Measurements from ENCODE around the gene MLX. TPM values are rescaled to one million over a fixed set of nuclear protein-coding genes. Genes with fewer than 3 reads are reported as not detected.

MLX gene
- total and polyA plus RNA-seq, 2 of the 8 experiments (the other 6 are each of a cell fraction or from before 2014, with no cell fraction given): 27.0 to 27.5 TPM

- Histone ChIP-seq H3K18ac (ENCODE audit: extremely low read depth, low read length) (no peak overlapping the region), H3K4ac (replicated peaks; ENCODE audit: insufficient read length, low read depth, low read length) (no peak overlapping the region), H4K91ac (replicated peaks; ENCODE audit: insufficient read length, low read length) (no peak overlapping the region), H4K20me1 (replicated peaks in 1 of 2; ENCODE audit: control insufficient read depth in 1 of 2, insufficient read depth in 2 of 2, low read length in 2 of 2) (peaks cover 2 to 7% of the 10 kb centered on the region in 2 experiments), H2BK120ac (replicated peaks; ENCODE audit: low read depth, low read length) (no peak overlapping the region), H3K23me2 (ENCODE audit: low read depth, low read length) (no peaks in the 10 kb centered on the region), H3K56ac (replicated peaks; ENCODE audit: insufficient read length, low read depth, low read length) (no peak overlapping the region), H3K4me2 (ENCODE audit: insufficient read depth in 1 of 2, low read depth in 2 of 2, low read length in 2 of 2) (no peak overlapping the region), H3K9me3 (ENCODE audit: insufficient read depth in 2 of 2, low read depth in 1 of 2, low read length in 1 of 2) (no peaks in the 10 kb centered on the region), H3K27me3 (replicated peaks in 1 of 4; ENCODE audit: control insufficient read depth in 3 of 4, extremely low read depth in 1 of 4, insufficient read depth in 3 of 4, low read length in 3 of 4) (no peaks in the 10 kb centered on the region; a peak in 4 of 7 replicates), H2AK5ac (ENCODE audit: low read depth, low read length) (no peak overlapping the region), H3K36me3 (ENCODE audit: control insufficient read depth in 2 of 4, insufficient read depth in 4 of 4, low read length in 3 of 4) (peaks cover 4 to 13% (median 5%) of the 10 kb centered on the region in 4 experiments; a peak in 5 of 8 replicates), H4K5ac (ENCODE audit: insufficient read length, low read depth, low read length) (no peak overlapping the region), H3K14ac (ENCODE audit: insufficient read length) (no peak overlapping the region), H2BK15ac (ENCODE audit: low read length) (no peak overlapping the region), H2BK20ac (ENCODE audit: low read length) (no peak overlapping the region), H3K23ac (ENCODE audit: insufficient read length) (no peak overlapping the region), H3K79me1 (ENCODE audit: low read depth, low read length) (no peaks in the 10 kb centered on the region), H2AFZ (ENCODE audit: low read length) (no peak overlapping the region), H3K9ac (replicated peaks in 1 of 4; ENCODE audit: extremely low read depth in 1 of 4, low read depth in 3 of 4, low read length in 3 of 4) (no peak overlapping the region), H4K8ac (ENCODE audit: extremely low read depth, insufficient read depth, low read length) (no peak overlapping the region), H3K27ac (ENCODE audit: low read depth, low read length) (no peak overlapping the region), H3K79me2 (ENCODE audit: control insufficient read depth in 1 of 2, insufficient read depth in 2 of 2, low read length in 2 of 2) (no peaks in the 10 kb centered on the region), H2BK12ac (ENCODE audit: low read depth, low read length) (no peak overlapping the region), H3K4me3 (ENCODE audit: extremely low read depth in 1 of 4, insufficient read depth in 2 of 4, low read depth in 3 of 4, low read length in 4 of 4) (no peak overlapping the region), H2BK5ac (ENCODE audit: low read depth, low read length) (no peak overlapping the region), H3K4me1 (replicated peaks in 1 of 4; ENCODE audit: control insufficient read depth in 3 of 4, insufficient read depth in 4 of 4, low read length in 3 of 4) (peaks cover 6 to 18% (median 15%) of the 10 kb centered on the region in 4 experiments)
- ChIA-PET POLR2A (ENCODE audit: partially characterized antibody) (interaction anchor here (1.1 kb wide), 1 partner anchor 95 kb away, joined by 5 read pairs; the partner anchor contains the start of gene CAVIN1), CTCF (ENCODE audit: partially characterized antibody) (interaction anchor here (0.7 to 5.8 kb wide), 35 partner anchors 9 to 382 kb away, joined by 3 to 69 read pairs (median 4); partner anchors contain the start of genes CAVIN1 and NAGLU)
- whole genome bisulfite sequencing, 2 experiments (ENCODE audit: extremely low coverage in 1 of 2, insufficient coverage in 1 of 2, insufficient read length in 1 of 2, insufficient replicate concordance in 2 of 2, low coverage in 1 of 2, low lambda C conversion rate in 2 of 2, missing lambda C conversion rate in 1 of 2): 28% methylated on average over 9 of the region's 9 CpGs; no CpG with 5 or more reads in 1 of the 2 experiments
- DNase-seq (ENCODE audit: low read depth in 1 of 2, low spot score in 2 of 2): peak; percentile 54 to 96
- FAIRE-seq: no peak
- TF ChIP-seq EGR1 (IDR thresholded peaks at IDR 0.05; ENCODE audit: borderline replicate concordance, low read depth, low read length) (no peak), CBX5 (IDR thresholded peaks at IDR 0.05; ENCODE audit: low read depth, low read length) (no peak), CTCF (IDR thresholded peaks at IDR 0.05; ENCODE audit: control extremely low read depth in 1 of 3, insufficient read depth in 1 of 3, low read depth in 1 of 3, low read length in 3 of 3) (peak; percentile 92 to 99 (median 99)), SIN3A (conservative IDR thresholded peaks at IDR 0.05 in 1 of 2, IDR thresholded peaks at IDR 0.05 in 1 of 2; ENCODE audit: low read depth in 1 of 2, low read length in 2 of 2) (0 out of 4 replicates have a peak, but pooled peaks of 1 of the 2 experiments have one; percentile 30), ASH2L (IDR thresholded peaks at IDR 0.05; ENCODE audit: low read length) (no peak), HDAC2 (IDR thresholded peaks at IDR 0.05; ENCODE audit: borderline replicate concordance in 1 of 2, low read depth in 2 of 2, low read length in 2 of 2) (no peak), SIRT6 (IDR thresholded peaks at IDR 0.05; ENCODE audit: low read length) (no peak), RAD21 (IDR thresholded peaks at IDR 0.05 in 1 of 2, conservative IDR thresholded peaks at IDR 0.05 in 1 of 2; ENCODE audit: low read depth in 2 of 2, low read length in 2 of 2) (peak; percentile 71 to 73), TAF1 (IDR thresholded peaks at IDR 0.05; ENCODE audit: low read depth, low read length) (0 out of 2 replicates have a peak, but pooled peaks have one; percentile 14), ZNF274 (IDR thresholded peaks at IDR 0.05; ENCODE audit: borderline replicate concordance, extremely low read depth, low read length) (no peak)
Observed at GRCh38 chr17:42517516-42517915, 49.4 kb upstream of the MLX start.
